GM12878 (cell line): ENCODE data around the gene PLXNC1. TPM values are rescaled to one million over a fixed set of nuclear protein-coding genes. Genes with fewer than 3 reads are reported as not detected.

Experiments
- ASH2L ChIP-seq: fragments of 300-600, 200-600 bp; sonication (generic); IDR thresholded peaks from 2 replicates; pipeline ENCODE4 v1.6.1; 2017; ENCODE audit warnings: low read depth, mild to moderate bottlenecking, borderline replicate concordance
- GATAD2B ChIP-seq: fragments of 450-650 bp; conservative IDR thresholded peaks from 2 replicates; pipeline ENCODE4 v1.6.1; 2017; ENCODE audit warnings: low read depth, mild to moderate bottlenecking, moderate library complexity
- NFXL1 ChIP-seq: fragments of 450-650 bp; IDR thresholded peaks from 2 replicates; pipeline ENCODE4 v1.6.1; 2017; ENCODE audit warnings: antibody characterized with exemption, mild to moderate bottlenecking, borderline replicate concordance
- RELA ChIP-seq: fragments of 450-650 bp; IDR thresholded peaks from 2 replicates; pipeline ENCODE4 v1.8.0; 2014; ENCODE audit warnings: borderline replicate concordance; ENCODE audit not compliant: partially characterized antibody
- SREBF2 ChIP-seq: IDR thresholded peaks from 2 replicates; pipeline ENCODE4 v1.6.1; 2012; ENCODE audit warnings: mild to moderate bottlenecking, low read length
- SUZ12 ChIP-seq: fragments of 200-600 bp; sonication (generic); IDR thresholded peaks from one replicate; pipeline ENCODE4 v1.6.1; 2018; ENCODE audit warnings: antibody characterized with exemption, mild to moderate bottlenecking; ENCODE audit not compliant: unreplicated experiment
- polyA plus RNA-seq, 11 experiments: library from polyadenylated mRNA; depleted of rRNA in 4 of 11; unstranded in 6 of 11; stranded (reverse) in 5 of 11; fragments of >200 nt; fragmentation: Nextera tagmentation in 4 of 11; fragmentation: Illumina TruSeq in 1 of 11; extraction: Ambion mirVana in 4 of 11; extraction: Trizol in 1 of 11; gene quantifications; 1 replicate in 1 of 11; 2 replicates in 10 of 11; pipeline versions ENCODE4 v1.2.1 to v1.2.3, GENCODE V29; 2011 to 2016; ENCODE audit warnings: inconsistent platforms in 2 of 11, missing spikeins in 2 of 11, low read depth in 1 of 11
- total RNA-seq, 4 experiments: library from RNA; depleted of rRNA in 3 of 4; stranded (reverse); fragments of >200 nt in 3 of 4; fragmentation: Illumina TruSeq in 1 of 4; extraction: Trizol in 1 of 4; gene quantifications; 2 replicates each; pipeline versions ENCODE4 v1.2.1 to v1.2.3, GENCODE V29; 2013 to 2021
- TF ChIP-seq, protein P1 (sequence below): fragments of 450-650 bp; formaldehyde crosslinking; IDR thresholded peaks from 2 replicates; pipeline ENCODE4 v1.4.0; 2020; ENCODE audit warnings: mild to moderate bottlenecking, moderate library complexity

PLXNC1 gene
- total and polyA plus RNA-seq, 10 of the 15 experiments (the other 5 are each of a cell fraction or from before 2014, with no cell fraction given): 5.2 to 41.2 (median 24.6) TPM

DNA sequence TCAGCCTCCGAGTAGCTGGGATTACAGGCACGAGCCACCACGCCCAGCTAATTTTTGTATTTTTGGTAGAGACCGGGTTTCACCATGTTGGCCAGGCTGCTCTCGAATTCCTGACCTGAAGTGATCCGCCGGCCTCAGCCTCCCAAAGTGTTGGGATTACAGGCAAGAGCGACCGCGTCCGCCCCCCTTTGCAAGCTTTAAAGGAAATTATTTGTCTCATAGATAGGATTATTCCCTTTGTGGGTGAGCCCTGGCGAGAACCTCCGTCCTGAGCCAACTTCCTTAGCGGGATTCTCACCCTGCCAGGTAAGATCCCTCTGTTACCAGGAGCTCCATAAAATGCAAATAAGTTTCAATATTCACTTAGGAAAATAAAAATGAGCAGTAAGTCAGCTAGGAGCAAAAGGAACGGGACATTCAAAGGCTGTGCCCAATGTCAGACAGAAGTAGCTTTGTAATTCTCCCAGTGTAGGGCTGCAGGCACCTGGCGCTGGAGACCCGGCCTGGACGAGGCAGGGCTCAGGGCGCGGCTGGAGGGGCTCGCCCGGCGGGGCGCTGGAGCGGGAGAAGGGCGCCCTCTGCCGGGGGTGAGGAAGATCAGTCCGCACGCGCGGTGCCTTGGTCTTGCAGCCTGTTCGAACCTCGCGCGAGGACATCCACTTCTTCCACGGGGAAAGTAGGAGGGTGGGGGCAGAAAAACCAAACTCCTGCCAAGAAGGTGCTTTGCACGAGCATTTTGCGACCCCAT lies 47.2 kb upstream of the PLXNC1 start (continued):
- TF ChIP-seq, protein P1, sequence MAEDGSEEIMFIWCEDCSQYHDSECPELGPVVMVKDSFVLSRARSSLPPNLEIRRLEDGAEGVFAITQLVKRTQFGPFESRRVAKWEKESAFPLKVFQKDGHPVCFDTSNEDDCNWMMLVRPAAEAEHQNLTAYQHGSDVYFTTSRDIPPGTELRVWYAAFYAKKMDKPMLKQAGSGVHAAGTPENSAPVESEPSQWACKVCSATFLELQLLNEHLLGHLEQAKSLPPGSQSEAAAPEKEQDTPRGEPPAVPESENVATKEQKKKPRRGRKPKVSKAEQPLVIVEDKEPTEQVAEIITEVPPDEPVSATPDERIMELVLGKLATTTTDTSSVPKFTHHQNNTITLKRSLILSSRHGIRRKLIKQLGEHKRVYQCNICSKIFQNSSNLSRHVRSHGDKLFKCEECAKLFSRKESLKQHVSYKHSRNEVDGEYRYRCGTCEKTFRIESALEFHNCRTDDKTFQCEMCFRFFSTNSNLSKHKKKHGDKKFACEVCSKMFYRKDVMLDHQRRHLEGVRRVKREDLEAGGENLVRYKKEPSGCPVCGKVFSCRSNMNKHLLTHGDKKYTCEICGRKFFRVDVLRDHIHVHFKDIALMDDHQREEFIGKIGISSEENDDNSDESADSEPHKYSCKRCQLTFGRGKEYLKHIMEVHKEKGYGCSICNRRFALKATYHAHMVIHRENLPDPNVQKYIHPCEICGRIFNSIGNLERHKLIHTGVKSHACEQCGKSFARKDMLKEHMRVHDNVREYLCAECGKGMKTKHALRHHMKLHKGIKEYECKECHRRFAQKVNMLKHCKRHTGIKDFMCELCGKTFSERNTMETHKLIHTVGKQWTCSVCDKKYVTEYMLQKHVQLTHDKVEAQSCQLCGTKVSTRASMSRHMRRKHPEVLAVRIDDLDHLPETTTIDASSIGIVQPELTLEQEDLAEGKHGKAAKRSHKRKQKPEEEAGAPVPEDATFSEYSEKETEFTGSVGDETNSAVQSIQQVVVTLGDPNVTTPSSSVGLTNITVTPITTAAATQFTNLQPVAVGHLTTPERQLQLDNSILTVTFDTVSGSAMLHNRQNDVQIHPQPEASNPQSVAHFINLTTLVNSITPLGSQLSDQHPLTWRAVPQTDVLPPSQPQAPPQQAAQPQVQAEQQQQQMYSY: no peak
- TF ChIP-seq ASH2L: no peak
- TF ChIP-seq GATAD2B: no peak; the same call in 1 of the 2 replicates
- no peak for TF ChIP-seq SUZ12
- TF ChIP-seq SREBF2: no peak
- TF ChIP-seq RELA: no peak
- no peak for TF ChIP-seq NFXL1
- TF ChIP-seq, all 136 proteins: peak for 13
